GM12872 (cell line): ENCODE measurements around the gene CTBS.

Experiments
- TF ChIP-seq, protein P1 (sequence below): IDR thresholded peaks from 3 replicates; pipeline ENCODE4 v1.5.1; 2011; ENCODE audit warnings: low read depth, mild to moderate bottlenecking, low read length, moderate library complexity; ENCODE audit not compliant: insufficient read depth

Gene CTBS

DNA sequence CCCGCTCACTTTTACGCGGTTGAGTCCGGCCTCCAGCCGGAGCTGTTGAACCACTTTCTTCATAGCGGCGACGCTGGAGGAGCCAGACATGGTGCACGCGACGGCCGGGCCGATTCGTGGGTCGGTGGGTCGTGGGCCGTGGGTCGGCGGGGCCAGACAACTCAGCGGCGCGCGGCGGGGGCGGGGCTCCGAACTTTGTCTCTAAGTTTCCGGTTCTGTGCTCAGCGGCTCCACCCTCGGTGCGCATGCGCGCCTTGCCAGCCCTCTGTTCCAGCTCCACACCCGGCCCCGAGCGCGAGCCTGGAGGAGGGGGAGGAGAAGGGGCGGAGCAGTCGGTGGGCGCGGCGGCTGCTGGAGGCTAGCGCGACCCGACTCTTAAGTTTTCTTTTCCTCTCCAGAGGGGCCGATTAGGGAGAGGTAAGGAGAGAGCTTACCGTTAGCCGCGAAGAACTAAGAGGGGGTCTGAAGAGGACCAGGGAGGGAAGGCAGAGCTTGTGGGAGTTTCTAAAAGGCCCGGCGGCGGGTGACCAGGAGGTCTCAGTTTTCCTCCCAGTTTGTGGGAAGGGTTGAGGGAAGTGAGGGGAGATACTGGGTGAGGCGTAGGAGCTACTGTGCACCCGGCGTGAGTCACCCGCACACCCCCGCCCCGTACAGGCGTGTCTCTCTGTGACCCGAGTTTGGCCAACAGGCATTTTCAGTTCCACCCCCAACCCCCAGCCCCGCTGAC, 68.1 kb downstream of the CTBS start, which contains the start of the genes GNG5 and SPATA1:
Gene GNG5 (minus strand): TSS at position 580 of the 727 bp plus-strand sequence. CDS start 490 bp downstream, at position 90.
Gene SPATA1 (plus strand): TSS at position 385 of the 727 bp plus-strand sequence. CDS start 9,974 bp downstream, outside the sequence.
- TF ChIP-seq, protein P1, sequence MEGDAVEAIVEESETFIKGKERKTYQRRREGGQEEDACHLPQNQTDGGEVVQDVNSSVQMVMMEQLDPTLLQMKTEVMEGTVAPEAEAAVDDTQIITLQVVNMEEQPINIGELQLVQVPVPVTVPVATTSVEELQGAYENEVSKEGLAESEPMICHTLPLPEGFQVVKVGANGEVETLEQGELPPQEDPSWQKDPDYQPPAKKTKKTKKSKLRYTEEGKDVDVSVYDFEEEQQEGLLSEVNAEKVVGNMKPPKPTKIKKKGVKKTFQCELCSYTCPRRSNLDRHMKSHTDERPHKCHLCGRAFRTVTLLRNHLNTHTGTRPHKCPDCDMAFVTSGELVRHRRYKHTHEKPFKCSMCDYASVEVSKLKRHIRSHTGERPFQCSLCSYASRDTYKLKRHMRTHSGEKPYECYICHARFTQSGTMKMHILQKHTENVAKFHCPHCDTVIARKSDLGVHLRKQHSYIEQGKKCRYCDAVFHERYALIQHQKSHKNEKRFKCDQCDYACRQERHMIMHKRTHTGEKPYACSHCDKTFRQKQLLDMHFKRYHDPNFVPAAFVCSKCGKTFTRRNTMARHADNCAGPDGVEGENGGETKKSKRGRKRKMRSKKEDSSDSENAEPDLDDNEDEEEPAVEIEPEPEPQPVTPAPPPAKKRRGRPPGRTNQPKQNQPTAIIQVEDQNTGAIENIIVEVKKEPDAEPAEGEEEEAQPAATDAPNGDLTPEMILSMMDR, result no peak

DNA sequence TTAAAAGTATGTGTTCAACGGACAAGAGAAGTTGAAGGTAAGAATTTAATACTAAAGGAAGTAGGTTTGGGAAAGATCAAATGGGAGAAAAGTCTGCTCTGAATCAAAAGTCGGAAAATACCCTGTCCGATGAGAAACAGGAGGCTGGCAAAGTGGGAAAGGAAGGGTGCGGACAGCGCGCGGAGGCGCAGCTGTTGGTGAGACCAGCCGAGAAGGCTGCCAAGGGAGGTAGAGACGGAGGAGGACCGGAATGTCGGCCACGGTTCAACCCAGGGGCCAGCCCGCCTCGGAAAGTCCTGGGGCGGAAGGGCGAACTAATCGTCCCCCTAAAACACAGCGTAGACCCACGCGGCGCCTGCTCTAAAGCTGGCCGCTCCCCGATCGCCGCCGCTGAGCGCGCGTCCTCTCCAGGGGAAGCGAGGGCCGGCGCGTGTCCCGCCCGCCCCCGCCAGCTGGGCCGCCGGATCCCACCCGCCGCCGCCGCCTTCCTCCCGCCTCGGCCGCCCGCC, 68.7 kb downstream of the CTBS start:
- TF ChIP-seq, protein P1, result no peak

DNA sequence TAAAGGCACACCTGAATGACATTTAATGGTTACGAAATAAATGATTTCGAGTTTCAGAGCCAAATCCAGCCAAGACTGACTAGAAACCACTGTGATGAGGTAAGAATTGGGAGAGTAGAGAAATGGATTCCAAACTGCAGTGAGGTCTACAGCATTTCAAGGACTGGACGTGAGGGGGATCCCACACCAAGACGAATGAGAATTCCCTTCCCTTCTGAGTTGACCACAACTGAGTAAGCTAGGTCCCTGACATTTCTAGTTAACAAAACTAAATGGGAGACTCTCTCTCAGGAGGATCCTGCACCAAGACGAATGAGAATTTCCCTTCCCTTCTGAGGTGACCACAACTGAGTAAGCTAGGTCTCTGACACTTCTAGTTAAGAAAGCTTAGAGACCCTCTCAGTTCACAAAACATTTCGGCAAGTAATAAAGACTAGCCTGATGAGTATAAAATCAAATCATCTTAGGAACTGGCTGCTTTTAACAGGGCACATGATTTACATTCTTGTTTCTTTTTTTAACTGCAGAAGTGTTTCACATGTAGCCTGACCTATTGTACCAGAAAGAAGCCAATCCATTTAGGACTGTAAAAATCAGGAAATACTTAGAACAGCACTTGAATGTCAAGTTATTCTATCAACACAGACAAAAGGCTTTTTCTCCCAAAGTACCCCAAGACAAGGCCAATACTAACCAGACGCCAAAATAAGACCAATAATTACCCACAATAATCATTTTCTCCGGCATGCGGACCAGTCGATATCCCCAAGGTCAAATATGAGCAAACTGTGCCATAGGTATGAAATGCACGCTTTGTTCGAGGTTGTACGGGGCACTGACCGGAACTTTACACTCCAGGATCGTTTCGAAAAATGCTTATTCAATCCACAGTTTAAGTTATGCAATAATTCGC, 69.4 kb downstream of the CTBS start:
- TF ChIP-seq, protein P1, result no peak

DNA sequence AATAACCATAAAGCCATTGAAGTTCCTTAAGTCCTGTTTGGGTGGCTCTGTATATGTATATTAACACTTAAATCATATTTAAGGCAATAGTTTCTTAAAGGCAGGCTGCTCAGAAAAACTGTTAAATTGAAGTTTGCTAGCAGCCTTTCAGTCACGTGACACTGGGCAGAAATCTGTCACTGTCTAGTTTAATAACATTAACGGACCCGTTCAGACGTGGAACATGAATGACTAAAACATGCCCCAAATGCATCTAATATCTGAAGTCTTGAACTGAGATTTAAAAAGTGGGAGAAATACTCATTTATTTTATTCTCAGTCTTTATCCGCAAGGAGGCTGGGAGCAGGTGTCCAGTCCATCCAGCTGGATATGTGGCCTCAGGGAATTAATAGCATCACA, 71.3 kb downstream of the CTBS start:
- TF ChIP-seq, protein P1, result no peak
